ENCODE data around the gene PPM1A. TPM values are rescaled to one million over a fixed set of nuclear protein-coding genes. Genes with fewer than 3 reads are reported as not detected.
A peak's percentile ranks its signal among the peaks of the same experiment; 100 is the strongest.

Gene PPM1A
- polyA plus RNA-seq, 4 donors, result 62.7 to 82.1 (median 71.5) TPM

GRCh38 chr14:60225265-60225664 lies 23.8 kb upstream of the PPM1A start:
- no peak for DNase-seq (ENCODE audit: low read depth in 4 of 4, low spot score in 2 of 4)

- no peak for DNase-seq (ENCODE audit: low read depth in 4 of 4, low spot score in 2 of 4)
Observed at GRCh38 chr14:60226298-60226697, 22.7 kb upstream of the PPM1A start.

GRCh38 chr14:60227291-60227690 lies 21.7 kb upstream of the PPM1A start:
- DNase-seq (ENCODE audit: low read depth in 4 of 4, low spot score in 2 of 4), result no peak

GRCh38 chr14:60229614-60230013 lies 19.4 kb upstream of the PPM1A start:
- DNase-seq (ENCODE audit: low read depth in 4 of 4, low spot score in 2 of 4), result no peak

DNA sequence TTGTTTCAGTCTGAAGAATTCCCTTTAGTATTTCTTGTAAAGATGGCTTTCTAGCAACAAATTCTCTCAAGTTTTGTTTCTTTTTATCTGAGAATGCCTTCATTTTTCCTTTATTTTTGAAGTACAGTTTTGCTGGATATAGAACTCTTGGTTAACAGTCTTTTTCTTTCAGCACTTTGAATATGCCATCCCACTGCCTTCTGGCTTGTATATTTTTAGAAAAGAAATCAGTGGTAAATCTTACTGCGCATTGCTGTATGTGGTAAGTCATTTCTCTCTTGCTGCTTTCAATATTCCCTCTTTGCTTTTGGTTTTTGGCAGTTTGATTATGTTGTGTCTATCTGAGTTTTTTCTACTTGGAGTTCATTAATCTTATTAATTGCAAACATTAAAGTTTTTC lies 16.8 kb upstream of the PPM1A start:
- no peak for DNase-seq (ENCODE audit: low read depth in 4 of 4, low spot score in 2 of 4)

- DNase-seq (ENCODE audit: low read depth in 4 of 4, low spot score in 2 of 4), result no peak
Observed at GRCh38 chr14:60233251-60233650, 15.8 kb upstream of the PPM1A start.

DNA sequence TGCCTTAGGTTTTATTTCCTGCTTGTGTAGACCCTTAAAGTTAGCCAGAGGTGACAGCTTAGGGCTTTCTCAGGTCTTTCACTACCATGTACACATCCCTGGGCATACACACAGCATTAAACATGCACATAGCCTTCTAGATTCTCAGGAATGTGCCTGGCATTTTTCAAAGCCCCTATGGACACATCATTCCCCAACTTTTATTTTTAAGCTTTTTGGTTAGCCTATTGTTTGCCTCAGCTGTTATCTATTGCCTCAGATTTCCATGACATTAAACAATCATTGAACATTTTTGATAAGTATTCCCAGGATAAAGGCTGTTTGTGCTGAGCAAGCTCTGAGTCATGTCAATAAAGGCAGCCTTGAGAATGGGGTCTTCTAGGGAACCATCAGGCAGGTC lies 15.1 kb upstream of the PPM1A start:
- no peak for DNase-seq (ENCODE audit: low read depth in 4 of 4, low spot score in 2 of 4)

DNA sequence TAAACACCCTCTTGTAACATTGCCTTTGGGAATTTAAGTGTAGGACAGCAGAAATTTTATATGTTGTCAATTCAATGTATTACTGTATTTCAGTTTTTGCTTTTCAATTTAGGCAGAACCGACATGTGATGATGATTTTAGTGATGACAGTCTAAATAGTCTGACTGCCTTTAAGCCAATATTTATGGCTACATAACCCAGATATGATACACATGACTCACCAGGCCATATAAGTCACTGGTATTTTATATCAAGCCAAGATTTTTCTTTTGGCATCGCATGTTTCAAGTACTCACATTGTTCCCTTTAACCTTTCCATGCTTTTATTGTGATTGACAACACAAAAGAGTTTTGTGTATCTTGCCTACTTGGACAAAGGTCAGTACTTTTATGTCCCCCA lies 13.6 kb upstream of the PPM1A start:
- no peak for DNase-seq (ENCODE audit: low read depth in 4 of 4, low spot score in 2 of 4)

GRCh38 chr14:60238955-60239354 lies 10.1 kb upstream of the PPM1A start:
- no peak for DNase-seq (ENCODE audit: low read depth in 4 of 4, low spot score in 2 of 4)

- no peak for DNase-seq (ENCODE audit: low read depth in 4 of 4, low spot score in 2 of 4)
Observed at GRCh38 chr14:60240139-60240856, 8.7 kb upstream of the PPM1A start.

GRCh38 chr14:60241091-60241490 lies 7.9 kb upstream of the PPM1A start:
- DNase-seq (ENCODE audit: low read depth in 4 of 4, low spot score in 2 of 4), result no peak

GRCh38 chr14:60242429-60242828 lies 6.6 kb upstream of the PPM1A start:
- DNase-seq (ENCODE audit: low read depth in 4 of 4, low spot score in 2 of 4), result no peak

DNA sequence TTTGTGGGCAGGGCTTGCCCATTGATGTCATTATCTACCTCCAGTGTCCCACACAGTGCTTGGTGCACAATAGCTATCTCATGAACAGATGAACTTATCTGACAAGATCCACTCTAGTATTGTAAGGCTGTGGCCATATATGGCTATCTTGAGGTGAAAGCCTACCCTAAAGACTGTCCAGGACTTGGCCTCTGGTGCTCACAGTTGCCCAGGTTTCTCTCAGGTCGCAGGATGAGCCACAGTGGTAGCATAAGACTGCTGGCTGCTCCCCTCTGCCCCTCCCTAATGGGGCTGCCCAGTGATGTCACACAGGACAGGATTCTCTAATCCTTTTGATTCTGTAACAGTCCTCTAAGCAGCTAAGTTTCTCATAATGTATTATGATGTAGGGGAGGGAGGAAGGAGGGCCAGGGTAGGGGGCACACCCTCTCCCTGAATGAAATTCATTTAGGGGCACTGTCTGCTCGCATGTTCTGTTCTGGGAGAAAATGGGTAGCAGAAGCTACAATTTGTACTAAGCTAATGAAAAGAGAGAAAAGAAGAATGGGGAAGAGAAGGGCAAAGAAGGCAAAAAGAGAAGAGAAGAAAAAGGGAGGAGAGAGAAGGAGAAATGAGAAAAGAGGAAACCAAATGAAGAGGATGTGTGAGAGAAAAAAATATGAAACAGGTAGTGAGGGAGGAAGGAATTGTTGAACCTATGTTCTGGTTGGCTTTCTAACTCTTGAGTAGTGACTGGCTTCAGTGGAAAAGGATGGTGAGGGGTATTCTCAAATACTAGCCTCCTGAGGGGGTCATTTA lies 3.4 kb upstream of the PPM1A start:
- no peak for DNase-seq (ENCODE audit: low read depth in 4 of 4, low spot score in 2 of 4)

- peak; percentile 82 to 91 (median 90) for DNase-seq (ENCODE audit: low read depth in 4 of 4, low spot score in 2 of 4)
Observed at GRCh38 chr14:60247994-60248696, 876 bp upstream of the PPM1A start.

DNA sequence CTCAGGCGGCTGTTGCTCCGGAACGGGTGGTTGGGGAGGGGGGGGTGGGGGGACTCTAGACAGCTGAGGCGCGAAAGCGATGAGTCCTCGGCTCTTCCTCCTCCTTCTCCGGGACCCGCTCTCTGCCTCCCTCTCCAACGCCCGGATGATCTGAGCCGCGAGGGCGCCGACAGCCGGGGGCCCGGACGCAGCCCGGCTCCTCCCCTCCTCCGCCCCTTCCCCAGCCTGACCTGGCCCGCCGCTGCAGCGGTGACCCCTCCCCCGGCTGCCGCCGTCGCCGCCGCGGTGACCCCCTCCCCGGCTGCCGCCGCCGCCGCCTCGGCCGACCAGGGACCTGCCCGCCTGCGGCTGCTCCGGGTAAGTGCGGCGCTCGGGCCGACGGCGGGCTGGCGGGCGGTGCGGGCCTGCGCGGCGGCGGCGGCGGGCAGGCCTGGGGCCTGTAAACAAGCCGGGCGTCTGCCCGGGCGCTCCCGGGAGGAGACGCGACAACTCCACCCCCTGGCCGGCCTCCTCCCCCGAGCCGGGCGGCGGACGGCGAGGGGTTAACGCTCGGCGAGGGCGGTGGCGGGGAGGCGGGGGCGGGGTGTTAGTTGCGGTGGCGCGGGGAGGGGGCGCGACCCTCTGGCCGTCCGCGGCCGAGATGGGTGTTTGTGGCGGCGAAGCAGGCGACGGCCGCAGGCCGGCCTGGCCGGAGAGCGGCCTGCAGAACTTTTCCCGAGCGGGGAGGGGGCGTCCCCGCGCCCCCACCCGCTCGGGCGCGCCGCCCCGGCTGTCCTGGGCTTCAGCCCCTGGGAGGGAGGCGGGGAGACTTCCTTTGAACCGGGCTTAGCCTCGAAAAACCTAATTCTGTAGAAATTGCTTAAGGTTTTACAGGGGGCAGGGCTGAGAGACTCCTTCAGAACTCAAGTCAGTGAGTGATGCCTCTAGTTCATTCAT lies 568 bp downstream of the PPM1A start:
- peak in 3 of 4 donors; percentile 11 to 69 (median 63) for DNase-seq (ENCODE audit: low read depth in 4 of 4, low spot score in 2 of 4)

- peak in 2 of 4 donors; percentile 32 to 58 for DNase-seq (ENCODE audit: low read depth in 4 of 4, low spot score in 2 of 4)
Observed at GRCh38 chr14:60250257-60251035, 1.4 kb downstream of the PPM1A start.

DNA sequence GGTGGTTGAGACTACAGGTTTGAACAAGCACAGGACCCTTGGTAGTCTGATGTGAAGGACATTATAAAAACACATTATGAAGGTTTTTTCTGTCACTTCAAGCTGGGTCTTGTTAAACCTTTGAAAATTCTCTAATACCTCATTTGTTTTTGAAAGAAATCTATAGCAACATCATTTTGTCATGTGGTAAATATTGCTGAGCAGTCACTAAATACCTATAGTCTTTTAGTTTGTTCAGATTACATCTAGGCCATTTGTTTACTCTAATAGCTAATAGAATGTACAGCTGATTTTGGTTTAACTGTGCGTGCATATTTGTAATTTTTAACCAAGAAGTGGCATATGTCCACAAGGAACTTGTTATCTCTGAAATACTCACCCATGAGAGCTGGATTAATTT lies 2.9 kb downstream of the PPM1A start:
- no peak for DNase-seq (ENCODE audit: low read depth in 4 of 4, low spot score in 2 of 4)

DNA sequence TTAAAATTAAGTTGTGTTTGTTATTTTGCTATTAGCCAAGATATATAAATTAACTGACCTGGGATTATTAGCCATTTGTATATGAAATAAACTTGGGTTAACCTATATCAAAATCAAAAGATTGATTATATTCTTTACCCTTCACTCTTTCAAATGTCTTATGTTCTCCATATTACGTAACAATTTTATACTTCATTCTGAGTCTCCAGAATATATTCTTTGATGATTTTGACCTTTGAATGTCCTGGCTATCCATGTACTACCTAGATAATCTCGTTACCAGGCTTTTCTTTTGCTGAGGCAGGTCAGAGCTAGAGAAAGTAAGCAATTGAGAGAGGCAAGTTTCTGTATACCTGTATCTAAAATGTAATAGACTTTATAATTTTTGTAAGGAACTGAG lies 3.6 kb downstream of the PPM1A start:
- no peak for DNase-seq (ENCODE audit: low read depth in 4 of 4, low spot score in 2 of 4)

GRCh38 chr14:60253649-60254048 lies 4.6 kb downstream of the PPM1A start:
- DNase-seq (ENCODE audit: low read depth in 4 of 4, low spot score in 2 of 4), result no peak

DNA sequence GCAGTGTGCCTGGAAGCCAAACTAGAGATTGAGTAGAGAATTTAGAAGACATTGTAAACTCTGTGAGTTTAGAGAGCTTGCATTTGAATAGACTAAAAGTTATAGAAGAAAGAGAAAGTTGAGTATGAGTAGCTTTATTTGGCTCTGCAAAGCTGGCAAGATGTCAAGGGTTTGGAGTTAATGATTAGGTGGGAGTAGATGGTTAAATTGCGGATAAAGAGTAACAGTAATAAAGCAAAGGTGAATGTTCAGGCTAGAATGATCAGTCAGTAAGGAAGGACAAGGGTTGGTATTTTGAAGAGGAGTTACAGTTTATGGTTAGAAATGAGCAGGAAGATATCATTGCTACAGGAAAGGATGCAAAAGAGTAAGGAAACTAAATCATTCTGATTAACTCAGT lies 5.2 kb downstream of the PPM1A start:
- DNase-seq (ENCODE audit: low read depth in 4 of 4, low spot score in 2 of 4), result peak in 1 of 4 donors; percentile 25

Measured in left renal cortex interstitium (tissue), 4 donors.